Subcutaneous abdominal adipose tissue (tissue), 5 donors: ENCODE data around the gene KCND3.

Source experiments
- H3K27ac ChIP-seq: one replicate; pipeline ENCODE4 v1.7.0; 2013; ENCODE audit warnings: low read depth, mild to moderate bottlenecking, inconsistent platforms, low read length, moderate library complexity
- H3K27me3 ChIP-seq, 5 donors: one replicate each; pipeline ENCODE4 v1.7.0; 2013; ENCODE audit warnings: low read length in 5 of 5, inconsistent platforms in 1 of 5; ENCODE audit not compliant: control insufficient read depth in 5 of 5, insufficient read depth in 4 of 5
- H3K36me3 ChIP-seq, 5 donors: one replicate each; pipeline ENCODE4 v1.7.0; 2013; ENCODE audit warnings: low read length in 5 of 5; ENCODE audit not compliant: control insufficient read depth in 5 of 5, insufficient read depth in 5 of 5
- H3K4me1 ChIP-seq, 5 donors: one replicate each; pipeline ENCODE4 v1.7.0; 2013; ENCODE audit warnings: low read length in 5 of 5, mild to moderate bottlenecking in 3 of 5, moderate library complexity in 1 of 5; ENCODE audit not compliant: control insufficient read depth in 5 of 5, insufficient read depth in 5 of 5
- H3K4me3 ChIP-seq, 5 donors: one replicate each; pipeline ENCODE4 v1.7.0; 2013; ENCODE audit warnings: low read length in 5 of 5, low read depth in 1 of 5
- H3K9ac ChIP-seq, 5 donors: one replicate each; pipeline ENCODE4 v1.7.0; 2013; ENCODE audit warnings: low read length in 5 of 5, mild to moderate bottlenecking in 4 of 5, moderate library complexity in 3 of 5
- H3K9me3 ChIP-seq, 5 donors: one replicate each; pipeline ENCODE4 v1.7.0; 2013; ENCODE audit warnings: low read length in 5 of 5; ENCODE audit not compliant: control insufficient read depth in 5 of 5
- donor health status: healthy.
- donor health status: healthy.
- donor health status: healthy.
- donor health status: healthy.
- donor health status: healthy.

KCND3 gene

DNA sequence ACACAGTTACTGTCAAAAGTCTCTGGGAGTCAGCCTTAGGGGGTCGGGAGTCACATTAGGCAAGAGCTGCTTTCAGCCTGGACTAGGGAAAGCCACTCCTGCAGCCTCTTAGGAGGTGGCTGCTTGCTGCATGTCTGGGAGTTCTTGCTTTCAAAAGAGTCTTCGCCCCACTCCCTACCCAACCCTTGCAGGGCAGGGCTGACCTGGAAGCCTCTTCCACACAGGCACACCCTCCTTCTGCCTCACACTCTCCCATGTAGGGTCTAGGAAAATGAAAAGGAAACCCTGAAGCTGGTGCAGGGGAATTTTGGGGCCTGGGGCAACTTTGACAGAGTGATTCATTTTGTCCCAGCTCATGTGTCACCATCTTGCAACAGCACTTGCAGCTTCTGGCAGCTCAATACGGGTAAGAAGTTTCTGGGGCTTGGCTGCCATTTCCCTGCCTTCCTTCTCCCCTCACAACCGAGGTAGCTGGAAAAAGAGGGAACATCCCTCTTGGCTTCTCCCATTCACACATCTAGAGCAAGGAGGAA is 37.3 kb downstream of the KCND3 start:
- Histone ChIP-seq H3K4me3 (no peak overlapping the region), H3K4me1 (peaks cover 4 to 46% (median 43%) of the 10 kb centered on the region in 5 donors), H3K9ac (no peak overlapping the region), H3K36me3 (no peaks in the 10 kb centered on the region), H3K9me3 (no peaks in the 10 kb centered on the region), H3K27me3 (no peaks in the 10 kb centered on the region), H3K27ac (no peak overlapping the region)

DNA sequence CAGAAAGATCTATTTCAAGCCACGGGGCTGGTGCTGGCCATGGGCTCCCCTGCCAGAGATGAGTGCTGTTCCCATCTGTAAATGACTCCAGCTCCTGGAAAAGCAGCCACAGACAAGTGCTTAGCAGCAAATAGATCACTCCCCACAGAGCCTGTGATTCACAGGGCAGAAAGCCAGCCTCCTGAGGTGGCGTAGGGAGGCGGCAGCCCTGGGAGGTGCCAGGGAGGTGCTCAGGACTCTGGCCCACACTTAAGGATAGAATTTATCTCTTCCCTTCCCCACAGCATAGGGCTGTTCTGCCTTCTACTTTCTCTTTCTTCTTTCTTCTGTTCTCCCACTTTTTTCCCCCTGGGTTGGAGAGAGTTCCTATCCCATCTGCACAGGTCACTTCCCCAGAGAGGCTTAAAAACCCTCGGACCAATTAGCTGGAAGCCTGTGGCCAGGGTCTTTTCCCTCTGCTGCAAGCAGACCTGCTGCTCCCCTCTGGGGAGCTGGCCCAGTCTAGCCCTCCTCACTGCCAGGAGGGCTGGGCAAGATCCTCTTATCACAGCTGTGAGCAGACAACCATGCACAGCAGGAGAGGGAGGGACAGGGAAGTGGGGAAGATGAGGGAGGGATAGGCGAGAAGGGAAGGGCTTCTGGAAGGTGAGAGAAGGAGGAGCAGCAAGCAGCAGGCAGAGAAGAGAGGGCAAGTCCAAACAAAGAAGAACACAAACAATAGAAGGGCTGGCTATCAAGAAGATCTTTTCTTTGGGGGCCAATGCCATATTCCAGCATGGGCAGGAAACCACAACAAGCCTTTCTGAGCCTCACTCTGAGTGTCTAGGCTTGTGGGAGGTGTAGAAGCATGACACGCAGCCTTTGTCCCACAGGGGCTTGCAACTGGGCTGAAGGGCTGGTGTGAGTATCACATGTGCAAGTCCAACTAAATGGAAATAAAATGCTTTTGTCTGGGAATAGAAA is 41.0 kb downstream of the KCND3 start:
- Histone ChIP-seq H3K27ac (peak overlapping the region; percentile 60), H3K4me3 (peak overlapping the region in 2 of 5 donors; percentile 4 to 39), H3K9ac (peak overlapping the region in 3 of 5 donors; percentile 22 to 48 (median 29))

DNA sequence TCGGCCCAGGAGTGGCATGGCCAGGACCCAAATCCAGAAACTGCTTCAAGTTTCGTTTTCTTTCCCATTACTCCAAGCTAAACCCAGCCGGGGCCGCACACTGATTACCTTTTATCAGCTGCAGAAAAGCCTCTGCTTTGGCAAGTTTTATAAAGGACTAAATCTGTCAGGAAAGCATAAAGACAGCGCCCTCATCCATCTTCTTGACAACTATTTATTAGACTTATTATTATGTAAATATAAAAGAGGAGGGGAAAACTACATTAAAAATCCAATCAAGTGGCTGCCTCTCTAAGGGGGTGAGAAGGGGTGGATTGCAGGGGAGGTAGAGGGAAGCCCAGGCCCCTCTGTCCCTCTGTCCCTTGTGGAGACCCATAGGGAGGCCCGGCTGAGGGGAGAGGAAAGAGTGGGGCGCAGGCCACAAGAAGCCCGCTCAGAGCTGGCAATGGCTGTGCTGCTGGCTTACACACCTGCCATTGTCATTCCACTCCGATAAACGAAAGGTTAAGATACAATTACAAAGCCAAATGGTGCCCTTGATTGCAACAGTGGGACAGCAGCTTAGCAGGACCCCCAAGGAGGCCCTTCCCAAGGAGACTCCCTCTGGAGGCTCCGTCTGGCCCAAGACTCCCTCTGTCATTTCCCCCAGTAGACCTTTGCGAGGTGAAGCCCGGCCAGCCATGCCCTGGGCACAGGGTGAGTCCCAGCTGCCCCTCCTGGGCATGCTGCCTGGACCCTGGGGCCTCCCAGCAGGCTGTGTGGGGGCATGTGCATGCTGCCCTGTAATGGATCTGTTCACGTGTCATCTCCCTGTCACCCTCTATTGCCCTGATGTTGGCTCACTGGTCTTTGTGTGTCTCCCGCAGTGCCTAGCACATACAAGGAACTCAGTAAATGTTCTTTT is 45.4 kb downstream of the KCND3 start:
- Histone ChIP-seq H3K9me3 (no peaks in the 10 kb centered on the region), H3K27ac (no peak overlapping the region)

More for the DNA sequence above, 41.0 kb downstream of the KCND3 start:
- Histone ChIP-seq H3K9me3 (no peaks in the 10 kb centered on the region), H3K27me3 (peaks cover 0 to 3% (median 0%) of the 10 kb centered on the region in 5 donors), H3K36me3 (no peaks in the 10 kb centered on the region), H3K4me1 (peaks cover 4 to 32% (median 30%) of the 10 kb centered on the region in 5 donors)

DNA sequence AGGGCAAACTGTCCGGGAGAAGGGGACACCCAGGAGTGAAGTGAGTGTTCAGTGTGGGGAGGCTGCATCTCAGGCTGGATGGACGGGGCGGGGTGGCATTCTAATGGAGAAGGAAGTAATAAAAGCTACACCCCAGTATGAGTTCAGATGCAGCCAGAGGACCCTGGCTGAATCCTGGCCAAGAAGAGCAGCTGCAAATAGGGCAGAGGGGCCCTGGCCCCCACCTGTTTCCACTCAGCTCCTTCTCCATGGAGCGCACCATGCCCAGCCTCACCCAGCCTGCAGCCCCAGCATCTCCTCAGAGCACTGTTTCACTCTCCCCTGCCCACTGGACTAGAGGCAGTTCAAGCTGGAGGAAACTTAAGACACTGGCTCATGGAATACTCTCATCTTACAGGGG is 46.4 kb downstream of the KCND3 start:
- no peak overlapping the region for H3K27ac ChIP-seq
- no peaks in the 10 kb centered on the region for H3K36me3 ChIP-seq
- H3K9me3 ChIP-seq: no peaks in the 10 kb centered on the region
- H3K27me3 ChIP-seq: peaks cover 0 to 3% (median 0%) of the 10 kb centered on the region in 5 donors
- no peak overlapping the region for H3K9ac ChIP-seq
- H3K4me3 ChIP-seq: no peak overlapping the region
- peaks cover 0 to 7% (median 2%) of the 10 kb centered on the region in 5 donors for H3K4me1 ChIP-seq

More for the DNA sequence above, 45.4 kb downstream of the KCND3 start:
- Histone ChIP-seq H3K9ac (no peak overlapping the region), H3K27me3 (peaks cover 0 to 3% (median 0%) of the 10 kb centered on the region in 5 donors), H3K36me3 (no peaks in the 10 kb centered on the region), H3K4me3 (no peak overlapping the region), H3K4me1 (peaks cover 4 to 17% (median 13%) of the 10 kb centered on the region in 5 donors)

DNA sequence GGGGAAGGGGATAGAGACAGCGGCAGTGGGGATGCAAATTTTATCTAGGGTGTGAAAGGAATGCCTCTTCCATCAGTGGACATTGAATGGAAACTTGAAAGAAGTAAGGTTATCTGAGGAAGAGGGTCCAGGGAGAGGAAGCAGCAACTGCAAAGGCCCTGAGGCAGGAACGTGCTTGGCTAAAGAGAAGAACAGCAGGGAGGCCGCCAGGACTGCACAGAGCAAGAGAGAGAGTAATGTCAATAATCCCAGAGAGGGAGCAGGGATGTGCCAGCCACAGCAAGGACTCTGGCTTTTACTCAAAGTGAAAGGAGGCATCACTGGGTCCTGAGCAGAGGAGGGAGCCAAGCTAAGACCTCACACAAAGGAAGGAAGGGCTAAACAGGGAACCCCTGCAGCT is 50.9 kb downstream of the KCND3 start:
- H3K27me3 ChIP-seq: no peaks in the 10 kb centered on the region
- H3K4me1 ChIP-seq: peaks cover 0 to 22% (median 18%) of the 10 kb centered on the region in 5 donors
- H3K9me3 ChIP-seq: no peaks in the 10 kb centered on the region
- H3K4me3 ChIP-seq: no peak overlapping the region
- no peak overlapping the region for H3K9ac ChIP-seq
- H3K27ac ChIP-seq: no peak overlapping the region
- no peaks in the 10 kb centered on the region for H3K36me3 ChIP-seq

DNA sequence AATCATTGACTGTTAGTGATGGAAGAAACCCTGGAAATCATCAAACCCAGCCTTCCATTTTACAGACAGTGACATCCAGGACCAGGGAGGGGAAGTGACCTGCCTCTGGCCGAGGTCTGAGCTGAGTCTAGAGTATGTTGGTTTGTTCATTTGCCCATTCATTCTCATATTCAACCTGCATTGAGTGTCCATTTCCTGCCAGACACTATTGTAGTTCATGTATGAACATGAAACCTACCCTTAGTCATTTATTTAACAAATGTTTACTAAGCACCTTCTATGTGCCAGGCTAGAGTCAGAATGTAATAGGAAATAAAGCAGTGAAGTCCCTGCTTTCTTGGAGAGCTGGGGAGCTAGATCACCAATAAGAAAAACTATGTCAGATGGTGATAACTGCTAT is 51.3 kb downstream of the KCND3 start:
- Histone ChIP-seq H3K4me1 (peaks cover 0 to 22% (median 18%) of the 10 kb centered on the region in 5 donors), H3K36me3 (no peaks in the 10 kb centered on the region), H3K4me3 (no peak overlapping the region), H3K9ac (no peak overlapping the region), H3K27ac (no peak overlapping the region), H3K27me3 (no peaks in the 10 kb centered on the region), H3K9me3 (no peaks in the 10 kb centered on the region)

DNA sequence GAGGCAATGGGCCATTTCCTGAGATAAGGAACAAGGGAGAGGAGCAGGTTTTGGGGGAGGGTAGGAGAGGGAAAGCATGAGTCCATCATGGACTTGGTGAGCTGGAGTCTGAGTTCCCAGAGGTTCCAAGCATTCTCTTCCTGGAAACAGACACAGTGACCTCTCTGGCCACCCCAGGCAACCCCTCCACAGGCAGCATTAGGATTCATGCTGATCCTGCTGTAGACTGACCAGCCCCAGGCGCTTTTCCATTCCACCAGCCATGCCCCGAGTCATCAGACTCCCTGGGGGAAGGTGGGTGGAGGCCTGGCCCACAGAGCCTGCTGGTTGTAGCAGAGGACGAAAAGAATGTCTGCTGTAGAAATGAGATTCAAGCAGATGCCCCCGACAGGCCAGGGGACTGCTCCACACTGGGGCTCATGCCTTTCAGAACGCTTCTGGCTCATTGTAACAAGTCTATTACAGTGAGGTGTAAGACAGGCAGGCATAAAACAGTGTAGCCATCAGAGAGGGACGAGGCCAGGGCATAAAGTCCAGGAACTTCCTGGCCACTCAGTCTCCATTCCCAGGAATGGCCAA is 52.2 kb downstream of the KCND3 start:
- Histone ChIP-seq H3K4me3 (no peak overlapping the region), H3K4me1 (peaks cover 0 to 22% (median 18%) of the 10 kb centered on the region in 5 donors), H3K27ac (no peak overlapping the region)

DNA sequence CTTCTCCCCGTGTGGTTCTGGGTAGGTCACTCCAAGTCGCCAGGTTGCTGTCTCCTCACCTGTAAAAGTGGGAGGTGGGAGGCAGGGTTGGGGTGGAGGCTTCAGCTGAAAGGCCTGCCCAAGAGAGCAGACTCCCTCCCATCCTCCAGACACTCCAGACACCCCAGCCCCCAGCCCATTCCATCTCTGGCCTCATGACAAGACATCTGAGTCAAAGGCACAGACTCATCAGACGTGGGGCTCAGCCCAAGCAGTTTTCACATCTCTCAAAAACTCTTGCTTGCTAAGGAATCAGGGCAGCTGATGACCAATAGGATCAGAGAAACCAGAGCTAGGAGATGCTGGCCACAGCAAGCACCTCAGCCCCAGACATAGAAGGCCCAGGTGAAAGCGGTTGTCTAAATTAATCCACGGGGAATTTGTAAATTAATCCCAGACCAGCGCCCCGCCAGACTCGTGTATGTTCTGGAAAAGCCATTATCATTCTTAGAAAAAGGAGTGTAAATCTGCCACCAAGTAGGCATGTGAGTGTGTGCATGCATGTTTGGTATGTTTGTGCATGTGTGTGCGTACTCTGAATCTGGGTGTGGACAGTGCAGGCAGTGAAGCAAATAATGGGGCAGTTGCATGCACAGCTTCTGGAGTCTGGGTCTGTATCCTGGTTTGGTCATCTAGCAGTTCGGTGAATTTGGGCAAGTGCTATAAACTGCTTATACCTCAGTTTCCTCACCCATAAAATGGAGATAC is 55.2 kb downstream of the KCND3 start:
- Histone ChIP-seq H3K27me3 (no peaks in the 10 kb centered on the region), H3K4me3 (no peak overlapping the region), H3K9ac (no peak overlapping the region), H3K4me1 (peaks cover 0 to 22% (median 18%) of the 10 kb centered on the region in 5 donors), H3K27ac (no peak overlapping the region), H3K36me3 (no peaks in the 10 kb centered on the region), H3K9me3 (no peaks in the 10 kb centered on the region)

More for the DNA sequence above, 52.2 kb downstream of the KCND3 start:
- H3K36me3 ChIP-seq: no peaks in the 10 kb centered on the region
- H3K9me3 ChIP-seq: no peaks in the 10 kb centered on the region
- no peaks in the 10 kb centered on the region for H3K27me3 ChIP-seq
- H3K9ac ChIP-seq: no peak overlapping the region

DNA sequence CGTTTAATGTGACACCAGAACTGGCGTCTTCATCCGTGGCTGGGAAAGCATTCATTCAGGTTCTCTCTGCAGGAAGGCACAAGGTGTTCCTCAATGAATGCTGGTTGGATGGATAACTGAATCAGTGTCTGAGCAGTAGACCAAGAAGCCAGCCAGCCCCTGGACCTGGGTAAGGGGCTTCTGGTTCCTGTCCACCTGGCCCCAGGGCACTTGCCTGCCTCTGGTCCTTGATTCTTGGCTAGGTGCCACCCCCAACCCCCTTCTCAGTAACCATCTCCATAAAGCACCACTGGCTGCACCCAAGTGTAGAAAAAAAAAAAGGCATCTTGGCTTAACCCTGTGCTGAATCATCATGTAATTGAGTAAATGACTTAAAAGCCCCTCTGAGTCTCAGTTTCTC is 59.1 kb downstream of the KCND3 start:
- H3K4me1 ChIP-seq: no peaks in the 10 kb centered on the region

More for the DNA sequence above, 59.1 kb downstream of the KCND3 start:
- H3K36me3 ChIP-seq: no peaks in the 10 kb centered on the region
- no peak overlapping the region for H3K27ac ChIP-seq
- H3K9ac ChIP-seq: no peak overlapping the region
- no peaks in the 10 kb centered on the region for H3K27me3 ChIP-seq
- no peak overlapping the region for H3K4me3 ChIP-seq
- no peaks in the 10 kb centered on the region for H3K9me3 ChIP-seq
